Neural cell (in vitro differentiated cells): Measurements from ENCODE around the gene OLFML3. TPM values are rescaled to one million over a fixed set of nuclear protein-coding genes. Genes with fewer than 3 reads are reported as not detected.

Experiments used
- H2AFZ ChIP-seq: fragments of 200-600, 300-800 bp; sonication (generic), shearing (Covaris generic); 2 replicates; pipeline ENCODE4 v1.6.0; 2014; ENCODE audit warnings: low read depth, mild to moderate bottlenecking, antibody characterized with exemption, low read length, moderate library complexity
- H3F3A ChIP-seq: fragments of 200-600 bp; shearing (Covaris generic); 2 replicates; pipeline ENCODE4 v1.6.1; 2016; ENCODE audit warnings: mild to moderate bottlenecking, moderate library complexity, mixed read lengths, antibody characterized with exemption, low read length; ENCODE audit not compliant: insufficient read depth, poor library complexity, severe bottlenecking
- H3K27ac ChIP-seq: fragments of 200-600, 300-800 bp; sonication (generic), shearing (Covaris generic); 2 replicates; pipeline ENCODE4 v1.5.1; 2014; ENCODE audit warnings: mild to moderate bottlenecking, low read length, moderate library complexity
- H3K27me3 ChIP-seq: fragments of 300-800, 200-600 bp; sonication (generic), shearing (Covaris generic); 2 replicates; pipeline ENCODE4 v1.6.0; 2014; ENCODE audit warnings: mild to moderate bottlenecking, low read depth, low read length, moderate library complexity; ENCODE audit not compliant: insufficient read depth
- H3K36me3 ChIP-seq: fragments of 300-800, 200-600 bp; sonication (generic), shearing (Covaris generic); 2 replicates; pipeline ENCODE4 v1.5.1; 2014; ENCODE audit warnings: mild to moderate bottlenecking, antibody characterized with exemption, low read length, moderate library complexity; ENCODE audit not compliant: insufficient read depth
- H3K4me2 ChIP-seq: fragments of 300-800, 200-600 bp; sonication (generic), shearing (Covaris generic); 2 replicates; pipeline ENCODE4 v1.6.0; 2014; ENCODE audit warnings: mild to moderate bottlenecking, low read length
- H3K4me3 ChIP-seq: fragments of 300-800, 200-600 bp; sonication (generic), shearing (Covaris generic); 2 replicates; pipeline ENCODE4 v1.5.1; 2014; ENCODE audit warnings: mild to moderate bottlenecking, low read length, moderate library complexity
- H3K79me2 ChIP-seq: fragments of 200-600 bp; shearing (Covaris generic); replicated peaks from 2 replicates; pipeline ENCODE4 v1.6.0; 2014; ENCODE audit warnings: mild to moderate bottlenecking, low read length, moderate library complexity; ENCODE audit not compliant: insufficient read depth
- H3K9ac ChIP-seq: fragments of 300-800, 200-600 bp; sonication (generic), shearing (Covaris generic); 2 replicates; pipeline ENCODE4 v1.6.1; 2016; ENCODE audit warnings: mild to moderate bottlenecking, low read length, mixed read lengths
- H3K9me2 ChIP-seq: fragments of 200-600 bp; shearing (Covaris generic); 2 replicates; pipeline ENCODE4 v1.6.1; 2016; ENCODE audit warnings: mild to moderate bottlenecking, low read length, mixed read lengths; ENCODE audit not compliant: insufficient read depth
- H3K9me3 ChIP-seq: fragments of 200-600, 300-800 bp; sonication (generic), shearing (Covaris generic); 2 replicates; pipeline ENCODE4 v1.6.1; 2016; ENCODE audit warnings: mild to moderate bottlenecking, mixed run types, low read length, moderate library complexity, mixed read lengths
- H4K20me1 ChIP-seq: fragments of 200-600 bp; shearing (Covaris generic); 2 replicates; pipeline ENCODE4 v1.6.1; 2016; ENCODE audit warnings: mild to moderate bottlenecking, mixed run types; ENCODE audit not compliant: insufficient read depth
- EP300 ChIP-seq: fragments of 450-650 bp; conservative IDR thresholded peaks from 2 replicates; pipeline ENCODE4 v1.6.1; 2014; ENCODE audit warnings: antibody characterized with exemption, mild to moderate bottlenecking, moderate library complexity; ENCODE audit not compliant: poor library complexity, severe bottlenecking
- EZH2 ChIP-seq: fragments of 200-600, 300-800 bp; shearing (Covaris generic), sonication (generic); IDR thresholded peaks from 2 replicates; pipeline ENCODE4 v1.6.1; 2014; ENCODE audit warnings: antibody characterized with exemption, low read length, borderline replicate concordance, mild to moderate bottlenecking; ENCODE audit not compliant: insufficient read depth, poor library complexity, severe bottlenecking
- MXI1 ChIP-seq: fragments of 450-650 bp; conservative IDR thresholded peaks from 2 replicates; pipeline ENCODE4 v1.6.1; 2014; ENCODE audit warnings: antibody characterized with exemption, mild to moderate bottlenecking; ENCODE audit not compliant: poor library complexity, severe bottlenecking
- POLR2AphosphoS5 ChIP-seq: IDR thresholded peaks from 2 replicates; pipeline ENCODE4 v1.6.1; 2012
- RAD21 ChIP-seq: fragments of 450-650 bp; conservative IDR thresholded peaks from 2 replicates; pipeline ENCODE4 v1.6.1; 2014; ENCODE audit warnings: antibody characterized with exemption, mild to moderate bottlenecking, moderate library complexity
- SMC3 ChIP-seq: fragments of 450-650 bp; conservative IDR thresholded peaks from 2 replicates; pipeline ENCODE4 v1.6.1; 2014; ENCODE audit warnings: antibody characterized with exemption, mild to moderate bottlenecking, moderate library complexity; ENCODE audit not compliant: poor library complexity
- TAF1 ChIP-seq: IDR thresholded peaks from 2 replicates; pipeline ENCODE4 v1.6.1; 2012; ENCODE audit warnings: low read depth
- polyA plus RNA-seq: library from polyadenylated mRNA; depleted of rRNA; stranded (reverse); fragments of >200 nt; gene quantifications from 2 replicates; pipeline ENCODE4 v1.2.3, GENCODE V29; 2014
- TF ChIP-seq, protein P1 (sequence below): IDR thresholded peaks from 2 replicates; pipeline ENCODE4 v1.6.1; 2012; ENCODE audit warnings: borderline replicate concordance
- TF ChIP-seq, protein P2 (sequence below): fragments of 450-650 bp; IDR thresholded peaks from 2 replicates; pipeline ENCODE4 v1.5.1; 2014; ENCODE audit warnings: antibody characterized with exemption, mild to moderate bottlenecking, moderate library complexity; ENCODE audit not compliant: poor library complexity, severe bottlenecking

The OLFML3 gene
- polyA plus RNA-seq, 1 donor from 2014 or later = not detected

DNA sequence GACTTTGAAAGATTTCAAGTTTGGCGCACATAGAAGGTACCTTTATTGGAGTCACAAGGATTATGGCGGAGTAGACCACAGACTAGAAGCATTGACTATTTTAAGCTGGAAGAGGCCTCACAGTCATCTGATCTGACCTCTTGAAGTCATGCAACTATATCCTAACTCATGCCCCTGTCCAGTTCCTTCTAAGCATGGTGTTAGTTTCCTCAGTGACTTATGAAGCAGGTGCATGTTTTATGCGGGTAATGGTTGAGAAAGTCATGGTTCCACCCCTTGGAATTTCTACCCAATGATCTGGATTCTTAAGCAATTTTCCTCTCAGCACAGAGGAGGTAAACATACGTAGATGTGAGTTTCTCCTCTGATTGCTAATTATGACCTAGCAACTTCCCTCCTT, 11.7 kb downstream of the OLFML3 start:
- Histone ChIP-seq H4K20me1 (no peaks in the 10 kb centered on the region), H3K27me3 (no peaks in the 10 kb centered on the region), H3K36me3 (no peaks in the 10 kb centered on the region), H3K27ac (no peak overlapping the region), H2AFZ (no peak overlapping the region), H3K4me2 (no peak overlapping the region), H3K9me2 (no peaks in the 10 kb centered on the region), H3K9me3 (peaks cover 3% of the 10 kb centered on the region), H3K9ac (no peak overlapping the region), H3K4me3 (no peak overlapping the region), H3F3A (no peaks in the 10 kb centered on the region), H3K79me2 (no peaks in the 10 kb centered on the region)
- TF ChIP-seq, protein P1, sequence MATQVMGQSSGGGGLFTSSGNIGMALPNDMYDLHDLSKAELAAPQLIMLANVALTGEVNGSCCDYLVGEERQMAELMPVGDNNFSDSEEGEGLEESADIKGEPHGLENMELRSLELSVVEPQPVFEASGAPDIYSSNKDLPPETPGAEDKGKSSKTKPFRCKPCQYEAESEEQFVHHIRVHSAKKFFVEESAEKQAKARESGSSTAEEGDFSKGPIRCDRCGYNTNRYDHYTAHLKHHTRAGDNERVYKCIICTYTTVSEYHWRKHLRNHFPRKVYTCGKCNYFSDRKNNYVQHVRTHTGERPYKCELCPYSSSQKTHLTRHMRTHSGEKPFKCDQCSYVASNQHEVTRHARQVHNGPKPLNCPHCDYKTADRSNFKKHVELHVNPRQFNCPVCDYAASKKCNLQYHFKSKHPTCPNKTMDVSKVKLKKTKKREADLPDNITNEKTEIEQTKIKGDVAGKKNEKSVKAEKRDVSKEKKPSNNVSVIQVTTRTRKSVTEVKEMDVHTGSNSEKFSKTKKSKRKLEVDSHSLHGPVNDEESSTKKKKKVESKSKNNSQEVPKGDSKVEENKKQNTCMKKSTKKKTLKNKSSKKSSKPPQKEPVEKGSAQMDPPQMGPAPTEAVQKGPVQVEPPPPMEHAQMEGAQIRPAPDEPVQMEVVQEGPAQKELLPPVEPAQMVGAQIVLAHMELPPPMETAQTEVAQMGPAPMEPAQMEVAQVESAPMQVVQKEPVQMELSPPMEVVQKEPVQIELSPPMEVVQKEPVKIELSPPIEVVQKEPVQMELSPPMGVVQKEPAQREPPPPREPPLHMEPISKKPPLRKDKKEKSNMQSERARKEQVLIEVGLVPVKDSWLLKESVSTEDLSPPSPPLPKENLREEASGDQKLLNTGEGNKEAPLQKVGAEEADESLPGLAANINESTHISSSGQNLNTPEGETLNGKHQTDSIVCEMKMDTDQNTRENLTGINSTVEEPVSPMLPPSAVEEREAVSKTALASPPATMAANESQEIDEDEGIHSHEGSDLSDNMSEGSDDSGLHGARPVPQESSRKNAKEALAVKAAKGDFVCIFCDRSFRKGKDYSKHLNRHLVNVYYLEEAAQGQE = no peak
- no peak for TF ChIP-seq TAF1
- no peak for TF ChIP-seq EP300
- TF ChIP-seq MXI1 = no peak
- TF ChIP-seq POLR2AphosphoS5 = no peak
- TF ChIP-seq SMC3 = no peak
- TF ChIP-seq EZH2 = no peak
- TF ChIP-seq, protein P2, sequence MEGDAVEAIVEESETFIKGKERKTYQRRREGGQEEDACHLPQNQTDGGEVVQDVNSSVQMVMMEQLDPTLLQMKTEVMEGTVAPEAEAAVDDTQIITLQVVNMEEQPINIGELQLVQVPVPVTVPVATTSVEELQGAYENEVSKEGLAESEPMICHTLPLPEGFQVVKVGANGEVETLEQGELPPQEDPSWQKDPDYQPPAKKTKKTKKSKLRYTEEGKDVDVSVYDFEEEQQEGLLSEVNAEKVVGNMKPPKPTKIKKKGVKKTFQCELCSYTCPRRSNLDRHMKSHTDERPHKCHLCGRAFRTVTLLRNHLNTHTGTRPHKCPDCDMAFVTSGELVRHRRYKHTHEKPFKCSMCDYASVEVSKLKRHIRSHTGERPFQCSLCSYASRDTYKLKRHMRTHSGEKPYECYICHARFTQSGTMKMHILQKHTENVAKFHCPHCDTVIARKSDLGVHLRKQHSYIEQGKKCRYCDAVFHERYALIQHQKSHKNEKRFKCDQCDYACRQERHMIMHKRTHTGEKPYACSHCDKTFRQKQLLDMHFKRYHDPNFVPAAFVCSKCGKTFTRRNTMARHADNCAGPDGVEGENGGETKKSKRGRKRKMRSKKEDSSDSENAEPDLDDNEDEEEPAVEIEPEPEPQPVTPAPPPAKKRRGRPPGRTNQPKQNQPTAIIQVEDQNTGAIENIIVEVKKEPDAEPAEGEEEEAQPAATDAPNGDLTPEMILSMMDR = no peak
- no peak for TF ChIP-seq RAD21

DNA sequence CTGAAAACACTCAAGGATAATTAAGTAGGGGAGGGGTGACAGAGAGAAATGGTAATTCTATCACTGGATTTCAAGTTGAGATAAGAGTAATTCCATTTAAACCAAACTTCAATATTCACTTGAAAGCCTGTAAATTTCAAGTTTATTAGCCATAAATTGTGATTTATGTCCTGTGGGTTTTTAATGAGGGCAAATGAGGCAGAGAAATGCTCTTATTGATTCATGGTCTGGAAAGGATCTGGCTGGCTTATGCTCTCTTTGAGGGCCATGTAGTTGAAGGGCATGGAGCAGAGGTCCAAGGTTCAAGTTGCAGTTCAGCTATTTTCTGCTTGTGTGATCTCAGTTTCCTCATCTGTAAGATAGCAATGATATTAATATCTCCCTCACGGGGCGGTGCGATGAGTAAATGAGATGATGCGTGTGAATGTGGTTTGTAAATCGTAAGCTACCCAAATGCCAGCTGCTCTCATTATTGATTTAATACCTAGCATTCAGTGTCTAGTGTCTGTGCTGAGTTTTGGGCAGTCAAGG, 12.3 kb downstream of the OLFML3 start:
- H3K79me2 ChIP-seq = no peaks in the 10 kb centered on the region
- H3K36me3 ChIP-seq = no peaks in the 10 kb centered on the region
- TF ChIP-seq, protein P1 = no peak
- TF ChIP-seq TAF1 (no peak), POLR2AphosphoS5 (no peak), EZH2 (no peak), SMC3 (no peak), EP300 (no peak), RAD21 (no peak), MXI1 (no peak)
- TF ChIP-seq, protein P2 = no peak
- H3K4me3 ChIP-seq = no peak overlapping the region
- H4K20me1 ChIP-seq = no peaks in the 10 kb centered on the region
- H3K9me2 ChIP-seq = no peaks in the 10 kb centered on the region
- H3K27ac ChIP-seq = no peak overlapping the region
- no peaks in the 10 kb centered on the region for H3F3A ChIP-seq
- H3K9ac ChIP-seq = no peak overlapping the region
- H3K9me3 ChIP-seq = peaks cover 3% of the 10 kb centered on the region
- H3K4me2 ChIP-seq = no peak overlapping the region
- no peak overlapping the region for H2AFZ ChIP-seq
- H3K27me3 ChIP-seq = no peaks in the 10 kb centered on the region
